GM21619 (cell line): Measurements from ENCODE around the gene MCM9.
"Not testable (repeated sequence)": the region's sequence is repeated elsewhere in the genome, so short reads cannot be mapped to it uniquely, and the experiment has no call there.

Experiments used
- ATAC-seq: cut with Tn5 transposase; IDR thresholded peaks from one replicate; pipeline ENCODE4 v1.9.1; 2021; ENCODE audit not compliant: unreplicated experiment

Gene MCM9

GRCh38 chr6:118804091-118804490, 130.9 kb downstream of the MCM9 start:
- ATAC-seq, result no peak

- no peak for ATAC-seq
These were observed 133.7 kb downstream of the MCM9 start for GRCh38 chr6:118801257-118801656.

GRCh38 chr6:118800394-118801071, 134.4 kb downstream of the MCM9 start:
- peak; percentile 98 for ATAC-seq

- no peak for ATAC-seq
These were observed 135.1 kb downstream of the MCM9 start for GRCh38 chr6:118799826-118800225.

- ATAC-seq, result not testable (repeated sequence)
These were observed 138.4 kb downstream of the MCM9 start for GRCh38 chr6:118796548-118796947.

- ATAC-seq, result no peak
These were observed 143.5 kb downstream of the MCM9 start for GRCh38 chr6:118791499-118791898.

GRCh38 chr6:118789954-118790353, 145.0 kb downstream of the MCM9 start:
- ATAC-seq, result no peak

GRCh38 chr6:118789419-118789818, 145.5 kb downstream of the MCM9 start:
- ATAC-seq, result no peak

- no peak for ATAC-seq
These were observed 146.3 kb downstream of the MCM9 start for GRCh38 chr6:118788702-118789101.

GRCh38 chr6:118787724-118788423, 147.1 kb downstream of the MCM9 start:
- ATAC-seq, result no peak

- ATAC-seq, result no peak
These were observed 148.1 kb downstream of the MCM9 start for GRCh38 chr6:118786596-118787453.

GRCh38 chr6:118785601-118786000, 149.4 kb downstream of the MCM9 start:
- no peak for ATAC-seq

GRCh38 chr6:118784641-118785164, 150.3 kb downstream of the MCM9 start:
- no peak for ATAC-seq

GRCh38 chr6:118783931-118784550, 150.9 kb downstream of the MCM9 start:
- no peak for ATAC-seq

- ATAC-seq, result no peak
These were observed 152.3 kb downstream of the MCM9 start for GRCh38 chr6:118782651-118783050.

- no peak for ATAC-seq
These were observed 153.1 kb downstream of the MCM9 start for GRCh38 chr6:118781897-118782296.

GRCh38 chr6:118780668-118781067, 154.3 kb downstream of the MCM9 start:
- ATAC-seq, result no peak

GRCh38 chr6:118776607-118777549, 158.1 kb downstream of the MCM9 start:
- peak; percentile 91 for ATAC-seq

GRCh38 chr6:118775381-118775780, 159.6 kb downstream of the MCM9 start:
- no peak for ATAC-seq

- ATAC-seq, result no peak
These were observed 160.4 kb downstream of the MCM9 start for GRCh38 chr6:118774581-118774980.
